Adipocyte (in vitro differentiated cells): Measurements from ENCODE around the gene SEMA3B.
A peak's percentile ranks its signal among the peaks of the same experiment; 100 is the strongest.

ENCODE experiments used
- DNase-seq: peaks from one replicate; pipeline ENCODE4 v3.0.0-alpha.2; 2015; ENCODE audit warnings: low read depth
- H3K27me3 ChIP-seq: replicated peaks from 2 replicates; pipeline ENCODE4 v1.7.0; 2013; ENCODE audit warnings: mild to moderate bottlenecking, low read length, moderate library complexity; ENCODE audit not compliant: control insufficient read depth, insufficient read depth
- H3K36me3 ChIP-seq: 2 replicates; pipeline ENCODE4 v1.7.0; 2013; ENCODE audit warnings: low read length, mild to moderate bottlenecking, moderate library complexity; ENCODE audit not compliant: control insufficient read depth, insufficient read depth, severe bottlenecking
- H3K4me1 ChIP-seq: 2 replicates; pipeline ENCODE4 v1.7.0; 2013; ENCODE audit warnings: mild to moderate bottlenecking, low read length, moderate library complexity; ENCODE audit not compliant: control insufficient read depth, insufficient read depth
- H3K4me3 ChIP-seq: 2 replicates; pipeline ENCODE4 v1.7.0; 2013; ENCODE audit warnings: mild to moderate bottlenecking, low read length, moderate library complexity
- H3K9ac ChIP-seq: 2 replicates; pipeline ENCODE4 v1.7.0; 2013; ENCODE audit warnings: mild to moderate bottlenecking, low read length, moderate library complexity
- H3K9me3 ChIP-seq: 2 replicates; pipeline ENCODE4 v1.7.0; 2013; ENCODE audit warnings: mild to moderate bottlenecking, low read length, moderate library complexity; ENCODE audit not compliant: control insufficient read depth

Gene SEMA3B

DNA sequence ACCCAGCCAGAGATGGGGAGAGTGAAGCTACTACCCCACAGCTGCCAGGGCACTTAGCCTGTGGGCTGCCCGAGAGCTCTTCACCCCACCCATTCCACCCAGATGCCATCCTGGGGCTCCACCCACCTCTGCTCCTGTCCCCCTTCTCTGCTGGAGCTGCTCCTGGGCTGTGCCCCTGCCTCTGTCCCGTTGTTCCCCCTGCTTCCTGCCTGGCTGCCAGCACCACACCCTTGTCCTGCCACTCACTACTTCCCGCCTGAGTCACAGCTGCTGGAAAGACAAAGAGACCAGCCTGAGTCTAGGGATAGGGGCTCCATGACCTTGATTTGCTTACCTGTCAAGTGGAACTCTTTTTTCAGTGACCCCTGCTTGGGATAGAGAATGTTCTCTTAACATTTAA lies 20.6 kb upstream of the SEMA3B start:
- DNase-seq = peak; percentile 61
- peak overlapping the region; percentile 62 for H3K9ac ChIP-seq
- H3K9me3 ChIP-seq = no peaks in the 10 kb centered on the region
- no peak overlapping the region for H3K4me3 ChIP-seq
- no peaks in the 10 kb centered on the region for H3K27me3 ChIP-seq
- H3K36me3 ChIP-seq = peaks cover 15% of the 10 kb centered on the region
- peaks cover 59% of the 10 kb centered on the region for H3K4me1 ChIP-seq

DNA sequence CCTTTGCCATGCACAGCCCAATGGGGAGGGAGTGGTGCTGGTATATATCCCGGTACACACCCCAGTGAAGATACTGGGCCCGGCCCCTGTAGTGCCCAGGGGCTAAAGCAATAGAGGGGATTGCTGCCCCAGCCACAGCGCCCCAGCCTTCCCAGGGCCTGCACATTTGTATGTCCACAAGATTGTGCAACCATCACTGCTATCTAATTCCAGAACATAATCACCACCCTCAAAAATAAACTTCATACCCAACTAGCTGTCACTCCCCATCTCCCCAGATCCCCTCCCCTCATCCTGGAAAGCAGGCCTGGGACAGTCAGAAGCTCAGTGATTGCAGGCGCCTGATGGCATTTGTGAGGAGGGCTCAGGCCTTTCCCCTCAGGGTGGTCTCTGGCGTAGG lies 19.5 kb upstream of the SEMA3B start:
- no peaks in the 10 kb centered on the region for H3K9me3 ChIP-seq
- no peak for DNase-seq
- no peaks in the 10 kb centered on the region for H3K27me3 ChIP-seq
- H3K9ac ChIP-seq = peak overlapping the region; percentile 62
- H3K36me3 ChIP-seq = peaks cover 25% of the 10 kb centered on the region
- no peak overlapping the region for H3K4me3 ChIP-seq
- H3K4me1 ChIP-seq = peaks cover 55% of the 10 kb centered on the region

DNA sequence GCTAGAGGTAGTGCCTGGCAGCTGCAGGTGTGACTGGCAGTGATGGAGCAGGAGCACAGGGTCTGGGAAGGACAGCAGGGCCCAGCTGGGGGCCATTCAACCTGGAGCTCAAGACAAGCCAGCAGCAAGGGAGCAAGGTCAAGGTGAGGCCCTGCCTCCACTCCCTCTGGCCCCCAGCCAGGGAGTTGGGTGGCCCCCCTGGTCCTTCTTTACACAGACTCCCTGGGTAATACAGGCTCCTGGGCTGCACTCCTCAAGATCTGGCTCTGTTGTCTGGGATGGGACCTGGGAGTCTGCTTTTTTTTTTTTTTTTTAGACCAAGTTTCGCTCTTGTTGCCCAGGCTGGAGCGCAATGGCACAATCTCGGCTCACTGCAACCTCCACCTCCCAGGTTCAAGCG lies 18.4 kb upstream of the SEMA3B start:
- H3K4me1 ChIP-seq = peaks cover 57% of the 10 kb centered on the region
- H3K36me3 ChIP-seq = peaks cover 35% of the 10 kb centered on the region
- H3K9me3 ChIP-seq = no peaks in the 10 kb centered on the region
- H3K9ac ChIP-seq = no peak overlapping the region
- H3K27me3 ChIP-seq = no peaks in the 10 kb centered on the region
- H3K4me3 ChIP-seq = no peak overlapping the region
- no peak for DNase-seq

DNA sequence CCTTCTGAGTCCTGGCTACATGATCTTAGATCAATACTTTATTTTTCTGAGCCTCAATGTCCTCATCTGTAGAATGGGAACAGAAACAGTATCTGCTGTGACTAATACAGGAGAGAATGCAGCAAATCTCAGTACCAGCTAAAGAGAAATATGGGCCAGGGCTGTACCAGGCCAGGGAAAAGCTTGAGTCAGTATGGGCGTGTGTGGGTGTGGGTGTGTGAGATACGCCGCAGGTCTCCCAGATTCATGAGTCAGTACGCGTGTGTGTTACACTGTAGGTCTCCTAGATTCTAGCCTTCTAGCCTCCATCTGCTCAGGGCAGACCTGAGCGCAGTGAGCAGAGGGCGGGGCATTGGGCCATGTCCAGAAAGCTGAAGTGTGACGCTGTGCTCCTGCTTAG lies 17.7 kb upstream of the SEMA3B start:
- no peak for DNase-seq
- H3K36me3 ChIP-seq = peaks cover 40% of the 10 kb centered on the region
- peaks cover 51% of the 10 kb centered on the region for H3K4me1 ChIP-seq
- H3K9me3 ChIP-seq = no peaks in the 10 kb centered on the region
- peak overlapping the region; percentile 1 for H3K9ac ChIP-seq
- no peaks in the 10 kb centered on the region for H3K27me3 ChIP-seq
- H3K4me3 ChIP-seq = no peak overlapping the region

DNA sequence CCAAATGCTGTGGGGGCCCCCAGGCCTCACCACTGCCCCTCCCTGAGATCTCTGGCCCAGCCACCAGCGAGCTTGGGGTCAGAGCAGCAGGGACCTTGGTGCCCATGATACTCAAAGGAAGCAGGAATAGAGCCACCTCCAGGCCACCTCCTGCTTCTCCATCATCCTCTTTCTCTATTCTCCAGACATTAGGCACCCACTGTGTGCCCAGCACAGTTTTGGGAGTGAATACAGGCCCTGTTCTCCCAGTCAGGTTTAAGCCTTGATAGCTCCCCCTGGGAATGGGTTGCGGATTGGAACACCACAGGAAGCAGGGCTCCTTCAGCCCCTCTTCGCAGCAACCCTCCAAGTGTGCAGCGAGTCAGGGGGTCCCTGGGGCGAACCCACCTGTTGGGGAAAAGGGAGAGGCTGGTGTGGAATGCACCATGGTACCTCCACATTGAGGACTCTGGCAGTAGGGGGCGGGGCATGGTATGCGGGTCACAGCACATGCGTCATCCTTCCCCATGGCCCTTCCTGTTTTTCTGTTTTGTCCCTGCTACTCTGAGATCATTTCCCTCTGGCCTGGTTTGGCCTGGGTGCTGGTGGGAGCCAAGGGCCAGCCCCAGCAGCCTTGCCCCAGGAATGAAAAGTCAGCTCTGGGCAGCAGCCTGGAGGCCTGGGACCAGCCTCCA lies 14.2 kb upstream of the SEMA3B start:
- Histone ChIP-seq H3K9ac (peak overlapping the region; percentile 44), H3K9me3 (no peaks in the 10 kb centered on the region), H3K27me3 (no peaks in the 10 kb centered on the region), H3K4me1 (peaks cover 23% of the 10 kb centered on the region), H3K4me3 (no peak overlapping the region), H3K36me3 (peaks cover 64% of the 10 kb centered on the region)
- DNase-seq = peak; percentile 19

DNA sequence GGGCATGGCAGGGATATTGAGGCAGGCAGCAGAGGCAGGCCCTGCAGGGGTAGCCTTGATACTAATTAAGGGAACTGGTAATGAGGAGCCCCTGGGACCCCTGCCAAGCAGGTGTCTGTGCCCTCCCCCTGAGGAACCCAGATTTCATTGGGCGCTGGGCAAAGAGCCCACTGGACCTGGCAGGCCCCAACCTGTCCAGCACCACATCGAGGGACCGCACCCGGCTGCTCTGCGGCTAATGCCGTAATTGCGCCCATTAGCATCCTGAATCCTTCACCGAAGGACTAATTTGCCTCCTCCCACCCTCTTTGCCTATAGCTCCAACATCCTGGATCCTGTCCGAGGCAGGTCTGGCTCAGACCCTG lies 13.7 kb upstream of the SEMA3B start:
- peak overlapping the region; percentile 44 for H3K9ac ChIP-seq
- H3K4me3 ChIP-seq = no peak overlapping the region
- peaks cover 64% of the 10 kb centered on the region for H3K36me3 ChIP-seq
- no peaks in the 10 kb centered on the region for H3K9me3 ChIP-seq
- H3K27me3 ChIP-seq = no peaks in the 10 kb centered on the region
- peaks cover 20% of the 10 kb centered on the region for H3K4me1 ChIP-seq
- DNase-seq = no peak

DNA sequence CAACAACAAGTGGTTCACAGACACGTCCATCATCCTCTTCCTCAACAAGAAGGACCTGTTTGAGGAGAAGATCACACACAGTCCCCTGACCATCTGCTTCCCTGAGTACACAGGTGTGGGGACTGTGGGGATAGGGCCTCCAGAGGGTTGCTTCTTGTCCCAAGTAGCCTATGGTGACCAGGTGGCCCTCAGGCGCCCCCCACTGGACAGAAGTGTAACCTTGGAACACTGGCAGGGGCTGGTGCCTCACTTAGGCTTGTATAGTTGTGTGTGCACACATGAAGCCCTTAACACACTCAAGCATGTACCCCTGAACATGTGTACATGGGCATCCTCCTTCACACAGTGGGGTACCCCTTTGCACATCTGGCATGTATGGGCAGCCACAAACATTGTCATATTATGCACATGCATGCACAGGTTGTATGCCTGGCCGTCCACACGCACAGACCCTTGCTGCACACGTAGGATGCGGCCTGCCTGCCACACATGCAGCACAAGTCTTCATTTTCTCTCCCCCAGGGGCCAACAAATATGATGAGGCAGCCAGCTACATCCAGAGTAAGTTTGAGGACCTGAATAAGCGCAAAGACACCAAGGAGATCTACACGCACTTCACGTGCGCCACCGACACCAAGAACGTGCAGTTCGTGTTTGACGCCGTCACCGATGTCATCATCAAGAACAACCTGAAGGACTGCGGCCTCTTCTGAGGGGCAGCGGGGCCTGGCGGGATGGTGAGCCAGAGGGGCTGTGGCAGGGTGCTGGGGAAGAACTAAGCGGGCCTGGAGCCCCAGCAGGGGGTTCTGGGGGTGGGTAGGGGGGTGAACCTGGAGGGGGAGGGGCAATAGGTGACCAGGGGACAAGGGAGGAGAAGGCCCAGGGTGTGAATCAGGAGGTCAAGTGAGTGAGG lies 11.7 kb upstream of the SEMA3B start:
- Histone ChIP-seq H3K4me3 (no peak overlapping the region), H3K36me3 (peaks cover 60% of the 10 kb centered on the region), H3K4me1 (peaks cover 25% of the 10 kb centered on the region), H3K27me3 (no peaks in the 10 kb centered on the region), H3K9ac (no peak overlapping the region), H3K9me3 (no peaks in the 10 kb centered on the region)
- peak; percentile 47 for DNase-seq

DNA sequence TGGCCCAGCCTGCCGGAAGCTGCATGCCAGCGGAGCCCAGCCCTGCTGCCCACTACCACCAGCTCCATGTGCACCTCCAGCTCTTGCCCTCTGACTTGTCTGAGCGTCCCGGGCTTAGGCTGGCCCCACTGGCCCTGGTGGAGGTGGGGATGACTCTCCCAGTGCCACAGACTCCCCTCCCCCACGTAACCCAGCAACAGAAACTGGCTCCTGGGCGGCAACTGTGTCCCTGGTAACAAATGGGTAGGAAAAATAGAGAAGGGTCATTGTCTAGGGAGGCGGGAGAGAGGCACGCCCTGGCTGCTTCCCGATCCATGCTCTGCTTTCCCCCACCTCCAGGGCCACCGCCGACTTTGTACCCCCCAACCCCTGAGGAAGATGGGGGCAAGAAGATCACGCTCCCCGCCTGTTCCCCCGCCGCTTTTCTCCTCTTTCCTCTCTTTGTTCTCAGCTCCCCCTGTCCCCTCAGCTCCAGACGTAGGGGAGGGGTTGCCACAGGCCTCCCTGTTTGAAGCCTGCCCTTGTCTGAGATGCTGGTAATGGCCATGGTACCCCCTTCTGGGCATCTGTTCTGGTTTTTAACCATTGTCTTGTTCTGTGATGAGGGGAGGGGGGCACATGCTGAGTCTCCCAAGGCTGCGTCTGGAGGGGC lies 10.8 kb upstream of the SEMA3B start:
- no peak for DNase-seq
- H3K36me3 ChIP-seq = peaks cover 51% of the 10 kb centered on the region
- no peak overlapping the region for H3K4me3 ChIP-seq
- peaks cover 26% of the 10 kb centered on the region for H3K4me1 ChIP-seq
- no peak overlapping the region for H3K9ac ChIP-seq
- no peaks in the 10 kb centered on the region for H3K9me3 ChIP-seq
- no peaks in the 10 kb centered on the region for H3K27me3 ChIP-seq

DNA sequence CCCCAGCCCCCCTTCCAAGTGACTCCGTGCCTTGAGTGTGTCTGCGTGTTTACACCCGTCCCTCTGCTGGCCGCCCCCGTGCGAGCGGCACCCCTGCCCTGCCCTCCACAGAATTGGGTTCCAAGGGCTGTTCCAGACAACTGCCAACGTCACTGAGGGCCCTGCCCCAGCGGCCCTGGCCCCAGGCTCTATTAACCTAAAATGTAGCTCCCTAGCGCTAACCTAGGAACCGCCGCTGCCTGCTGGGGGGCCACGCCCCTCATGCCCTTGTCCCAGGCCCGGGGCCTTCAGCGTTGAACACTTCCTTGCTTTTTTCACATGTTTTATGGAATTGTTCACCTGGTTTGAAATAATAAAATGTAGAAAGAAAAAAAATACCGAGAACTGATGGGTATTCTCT lies 10.0 kb upstream of the SEMA3B start:
- Histone ChIP-seq H3K36me3 (peaks cover 44% of the 10 kb centered on the region), H3K27me3 (no peaks in the 10 kb centered on the region), H3K4me3 (no peak overlapping the region), H3K9ac (no peak overlapping the region), H3K9me3 (no peaks in the 10 kb centered on the region), H3K4me1 (peaks cover 33% of the 10 kb centered on the region)
- DNase-seq = no peak

DNA sequence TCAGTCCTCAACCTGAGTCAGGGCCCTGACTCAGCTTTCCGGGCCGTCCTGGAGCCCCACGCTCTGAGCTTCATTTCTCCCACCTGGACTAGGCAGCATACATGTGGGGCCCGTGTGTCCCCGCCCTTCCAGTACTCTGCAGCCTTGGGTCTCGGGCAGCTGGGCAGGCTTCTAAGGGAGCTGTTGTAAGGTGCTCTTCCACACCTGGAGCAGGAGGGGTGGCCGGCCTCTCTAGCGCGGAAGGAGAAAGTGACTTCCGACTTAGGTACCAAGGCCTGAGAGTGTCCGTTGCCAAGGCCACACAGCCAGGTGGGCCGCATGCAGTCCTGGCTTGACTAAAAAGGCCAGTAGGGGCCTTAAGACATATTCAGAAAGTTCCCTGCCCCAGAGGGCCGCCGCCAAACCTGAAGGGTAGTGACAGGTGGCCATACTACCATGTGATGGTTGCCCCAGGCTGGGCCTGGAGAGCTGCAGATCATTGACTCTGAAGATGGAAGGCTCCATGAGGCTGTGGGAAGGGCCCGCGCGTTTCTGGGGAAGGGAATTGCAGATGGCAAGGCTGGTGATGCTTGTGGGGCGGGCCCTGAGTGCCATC lies 9.4 kb upstream of the SEMA3B start:
- peak overlapping the region; percentile 41 for H3K4me3 ChIP-seq

More for the DNA sequence above, 9.4 kb upstream of the SEMA3B start:
- H3K27me3 ChIP-seq = no peaks in the 10 kb centered on the region
- peak overlapping the region; percentile 87 for H3K9ac ChIP-seq
- H3K36me3 ChIP-seq = peaks cover 38% of the 10 kb centered on the region
- no peaks in the 10 kb centered on the region for H3K9me3 ChIP-seq
- peaks cover 38% of the 10 kb centered on the region for H3K4me1 ChIP-seq
- no peak for DNase-seq
